SIG-M5 treated with dmso at 0.1 percent for 504 hours (cell line): ENCODE results near the gene IPMK.
"Not testable (repeated sequence)": the region's sequence is repeated elsewhere in the genome, so short reads cannot be mapped to it uniquely, and the experiment has no call there.

Experiments
- DNase-seq: peaks from one replicate; lab custom pipeline; 2025; ENCODE audit not compliant: unreplicated experiment; lab: John Stamatoyannopoulos, UW

The IPMK gene

GRCh38 chr10:58157076-58157766 lies 110.5 kb downstream of the IPMK start:
- no peak for DNase-seq

GRCh38 chr10:58155941-58156340 lies 111.8 kb downstream of the IPMK start:
- DNase-seq, result not testable (repeated sequence)

- DNase-seq, result no peak
Measured at GRCh38 chr10:58153751-58154150, 113.9 kb downstream of the IPMK start.

GRCh38 chr10:58152673-58153263 lies 114.9 kb downstream of the IPMK start:
- DNase-seq, result peak; percentile 29

- DNase-seq, result no peak
Measured at GRCh38 chr10:58150290-58150689, 117.4 kb downstream of the IPMK start.

GRCh38 chr10:58143944-58144343 lies 123.8 kb downstream of the IPMK start:
- DNase-seq, result no peak
